Activated CD8-positive, alpha-beta T cell treated with anti-CD3 and anti-CD28 coated beads for 36 hours (primary cell): ENCODE results near the gene NIPBL. TPM values are rescaled to one million over a fixed set of nuclear protein-coding genes. Genes with fewer than 3 reads are reported as not detected.

Experiments
- ATAC-seq: fragments of 200-7000 bp; cut with Tn5 transposase; one replicate; pipeline ENCODE4 v1.10.0; 2021; ENCODE audit warnings: mild to moderate bottlenecking, moderate library complexity
- CTCF ChIA-PET: fragments of 350-600 bp; sonication (Branson Sonifier 250); formaldehyde crosslinking; loops from one replicate; lab custom pipeline; 2021; ENCODE audit warnings: antibody characterized with exemption; lab: Charles Lee
- POLR2A ChIA-PET: fragments of 350-600 bp; sonication (Branson Sonifier 250); formaldehyde crosslinking; loops from one replicate; lab custom pipeline; 2021; ENCODE audit warnings: antibody characterized with exemption; lab: Charles Lee
- DNase-seq: peaks from one replicate; pipeline ENCODE4 v3.0.0-alpha.2; 2020
- H3K27ac Mint-ChIP-seq: one replicate; pipeline ENCODE4 v1.8.0; 2021; ENCODE audit warnings: mild to moderate bottlenecking, mixed read lengths
- H3K27me3 Mint-ChIP-seq: one replicate; pipeline ENCODE4 v1.8.0; 2021; ENCODE audit warnings: mixed read lengths
- H3K36me3 Mint-ChIP-seq: one replicate; pipeline ENCODE4 v1.8.0; 2021; ENCODE audit warnings: low read depth, mixed read lengths
- H3K4me1 Mint-ChIP-seq: one replicate; pipeline ENCODE4 v1.8.0; 2021; ENCODE audit warnings: low read depth, mixed read lengths
- H3K4me3 Mint-ChIP-seq: one replicate; pipeline ENCODE4 v1.8.0; 2021; ENCODE audit warnings: mild to moderate bottlenecking, moderate library complexity, mixed read lengths
- H3K9me3 Mint-ChIP-seq: one replicate; pipeline ENCODE4 v1.8.0; 2021; ENCODE audit warnings: mixed read lengths
- intact Hi-C: fragments of 100-400 bp; cut with micrococcal nuclease; formaldehyde crosslinking; loops from one replicate; pipeline ENCODE4 v1.10.0; 2022
- total RNA-seq, 2 experiments: library from RNA; stranded (reverse); gene quantifications; one replicate each; pipeline ENCODE4 v1.2.3, GENCODE V29; 2021
- TF ChIP-seq, protein P1 (sequence below): fragments of 200-600 bp; IDR thresholded peaks from one replicate; pipeline ENCODE4 v1.8.0; 2022; ENCODE audit warnings: antibody characterized with exemption, mild to moderate bottlenecking

The NIPBL gene
- total RNA-seq, 2 experiments from 2014 or later: 39.6 to 40.2 TPM

DNA sequence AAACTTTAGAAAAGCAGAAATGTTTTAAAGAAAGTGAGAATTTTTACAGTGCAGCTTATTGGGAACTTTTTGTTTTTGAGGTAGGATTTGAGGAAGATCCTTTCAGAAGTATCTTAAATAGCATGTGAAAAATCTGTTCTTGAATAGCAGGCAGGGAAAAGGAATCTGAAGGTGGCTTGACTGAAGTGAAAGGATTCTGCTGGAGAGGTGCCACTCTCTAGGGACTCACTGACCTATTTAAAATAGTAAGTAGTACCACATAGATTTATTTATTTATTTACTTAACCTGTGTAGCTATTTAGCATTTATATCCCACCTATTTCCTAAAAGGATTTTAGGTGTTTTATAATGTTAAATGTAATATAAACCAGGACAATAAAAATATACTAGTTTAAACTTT, 69.1 kb downstream of the NIPBL start:
- Mint-ChIP-seq H3K4me1 (peaks cover 58% of the 10 kb centered on the region), H3K4me3 (no peak overlapping the region), H3K9me3 (no peaks in the 10 kb centered on the region), H3K27me3 (no peaks in the 10 kb centered on the region), H3K36me3 (no peaks in the 10 kb centered on the region), H3K27ac (no peak overlapping the region)
- ChIA-PET CTCF (interaction anchor here (0.6 to 3.7 kb wide), 11 partner anchors 9 to 330 kb away, joined by 3 to 30 read pairs (median 5); partner anchors contain the start of gene NIPBL), POLR2A (interaction anchor here (0.6 kb wide), 1 partner anchor 486 kb away, joined by 4 read pairs; no protein-coding TSS in a partner anchor)
- DNase-seq (no peak), ATAC-seq (no peak)
- intact Hi-C loops: loop anchor here (2.0 to 5.0 kb wide), 2 partner anchors 69 to 208 kb away; partner anchors contain the start of gene NIPBL
- TF ChIP-seq, protein P1, sequence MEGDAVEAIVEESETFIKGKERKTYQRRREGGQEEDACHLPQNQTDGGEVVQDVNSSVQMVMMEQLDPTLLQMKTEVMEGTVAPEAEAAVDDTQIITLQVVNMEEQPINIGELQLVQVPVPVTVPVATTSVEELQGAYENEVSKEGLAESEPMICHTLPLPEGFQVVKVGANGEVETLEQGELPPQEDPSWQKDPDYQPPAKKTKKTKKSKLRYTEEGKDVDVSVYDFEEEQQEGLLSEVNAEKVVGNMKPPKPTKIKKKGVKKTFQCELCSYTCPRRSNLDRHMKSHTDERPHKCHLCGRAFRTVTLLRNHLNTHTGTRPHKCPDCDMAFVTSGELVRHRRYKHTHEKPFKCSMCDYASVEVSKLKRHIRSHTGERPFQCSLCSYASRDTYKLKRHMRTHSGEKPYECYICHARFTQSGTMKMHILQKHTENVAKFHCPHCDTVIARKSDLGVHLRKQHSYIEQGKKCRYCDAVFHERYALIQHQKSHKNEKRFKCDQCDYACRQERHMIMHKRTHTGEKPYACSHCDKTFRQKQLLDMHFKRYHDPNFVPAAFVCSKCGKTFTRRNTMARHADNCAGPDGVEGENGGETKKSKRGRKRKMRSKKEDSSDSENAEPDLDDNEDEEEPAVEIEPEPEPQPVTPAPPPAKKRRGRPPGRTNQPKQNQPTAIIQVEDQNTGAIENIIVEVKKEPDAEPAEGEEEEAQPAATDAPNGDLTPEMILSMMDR: no peak

DNA sequence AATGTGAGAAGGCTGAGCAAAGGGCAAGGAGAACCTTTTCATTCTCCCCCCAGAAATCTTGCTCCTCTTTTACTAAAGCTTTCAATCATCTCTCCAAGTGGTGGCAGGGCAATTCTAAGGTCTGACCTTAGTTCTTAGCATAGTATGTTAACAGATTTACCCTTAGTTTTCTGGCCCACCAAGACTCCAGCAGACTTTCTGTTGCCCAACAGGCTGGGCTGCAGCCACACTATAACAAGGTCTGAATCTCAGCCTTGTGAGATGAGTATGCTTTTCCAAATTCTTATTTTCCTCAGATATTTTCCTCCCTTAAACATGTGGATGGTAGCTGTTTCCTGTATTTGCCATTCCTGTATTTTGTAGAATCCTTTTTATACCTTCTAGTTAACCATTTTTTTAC, 69.5 kb downstream of the NIPBL start:
- ChIA-PET POLR2A (no interaction called here), CTCF (interaction anchor here (0.6 to 3.7 kb wide), 11 partner anchors 9 to 329 kb away, joined by 3 to 30 read pairs (median 5); partner anchors contain the start of gene NIPBL)
- no peak for ATAC-seq
- no peak for DNase-seq
- Mint-ChIP-seq H3K9me3 (no peaks in the 10 kb centered on the region), H3K27me3 (no peaks in the 10 kb centered on the region), H3K4me1 (peaks cover 60% of the 10 kb centered on the region), H3K4me3 (no peak overlapping the region), H3K27ac (no peak overlapping the region), H3K36me3 (no peaks in the 10 kb centered on the region)
- TF ChIP-seq, protein P1: no peak
- intact Hi-C loops: loop anchor here (5.0 kb wide), 1 partner anchor 209 kb away; no protein-coding TSS in a partner anchor

DNA sequence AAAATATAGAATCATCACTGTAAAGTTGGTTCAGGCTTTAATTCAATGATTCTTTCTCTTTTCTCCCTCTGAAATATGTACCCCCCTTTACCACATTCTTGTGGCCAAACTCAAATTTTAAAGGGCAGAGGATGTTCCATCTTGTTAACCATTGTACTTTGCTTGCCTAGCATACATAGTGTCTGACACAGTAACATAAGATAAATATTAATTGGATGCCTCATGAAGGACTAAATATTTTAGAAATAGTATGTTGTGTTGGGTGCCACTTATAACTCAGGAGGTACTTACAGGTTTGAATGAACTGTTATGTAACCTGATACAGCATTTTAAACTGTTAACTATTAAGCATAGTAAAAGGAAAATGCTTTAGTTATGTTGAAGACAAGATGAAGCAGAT, 71.5 kb downstream of the NIPBL start:
- Mint-ChIP-seq H3K9me3 (no peaks in the 10 kb centered on the region), H3K36me3 (no peaks in the 10 kb centered on the region), H3K27ac (no peak overlapping the region), H3K4me1 (peaks cover 71% of the 10 kb centered on the region), H3K27me3 (no peaks in the 10 kb centered on the region), H3K4me3 (no peak overlapping the region)
- TF ChIP-seq, protein P1: no peak
- POLR2A ChIA-PET: no interaction called here
- DNase-seq (no peak), ATAC-seq (no peak)
- intact Hi-C loops: loop anchor here (5.0 kb wide), 1 partner anchor 211 kb away; no protein-coding TSS in a partner anchor
- CTCF ChIA-PET: interaction anchor here (2.7 kb wide), 1 partner anchor 13 kb away, joined by 8 read pairs; no protein-coding TSS in a partner anchor

DNA sequence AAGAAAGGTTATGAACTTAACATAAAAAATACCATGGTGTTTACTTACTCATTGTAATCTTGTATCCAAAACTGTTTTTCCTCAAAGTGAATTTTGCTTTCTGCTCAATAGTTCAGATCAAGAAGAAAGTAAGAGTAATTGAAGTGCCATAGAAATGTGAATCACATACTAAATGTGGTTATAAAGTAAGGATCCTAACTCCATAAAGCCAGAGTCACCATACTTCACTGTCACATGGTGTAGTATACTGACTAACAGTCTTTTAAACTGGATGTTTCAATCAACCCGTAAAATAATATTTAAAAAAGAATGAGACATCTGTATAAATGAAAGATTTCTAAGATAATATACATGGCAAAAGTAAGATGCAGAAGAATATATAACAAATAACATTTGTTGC, 72.1 kb downstream of the NIPBL start:
- ATAC-seq (no peak), DNase-seq (no peak)
- Mint-ChIP-seq H3K4me1 (peaks cover 71% of the 10 kb centered on the region), H3K4me3 (no peak overlapping the region), H3K9me3 (no peaks in the 10 kb centered on the region), H3K27ac (no peak overlapping the region), H3K27me3 (no peaks in the 10 kb centered on the region), H3K36me3 (no peaks in the 10 kb centered on the region)
- TF ChIP-seq, protein P1: no peak
- ChIA-PET CTCF (no interaction called here), POLR2A (no interaction called here)
- intact Hi-C loops: loop anchor here (5.0 kb wide), 1 partner anchor 211 kb away; no protein-coding TSS in a partner anchor

DNA sequence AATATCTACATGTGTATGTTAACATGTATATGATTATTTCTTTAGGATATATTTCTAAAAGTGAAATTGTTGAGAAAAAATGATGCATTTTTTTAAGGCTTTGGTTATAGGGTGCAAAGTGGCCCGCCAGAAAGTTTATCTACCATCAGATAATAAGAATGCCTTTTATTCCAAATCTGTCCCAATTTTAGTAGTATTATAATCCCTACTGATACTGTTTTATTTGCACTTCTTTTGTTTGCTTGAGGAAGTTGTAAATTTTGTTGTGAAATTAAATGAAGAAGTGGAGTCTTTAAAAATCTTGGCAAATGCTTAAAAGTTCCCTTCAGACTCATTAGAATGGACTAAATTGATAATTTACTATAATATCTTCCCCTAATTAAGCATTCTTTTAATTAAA, 73.0 kb downstream of the NIPBL start:
- Mint-ChIP-seq H3K36me3 (no peaks in the 10 kb centered on the region), H3K9me3 (no peaks in the 10 kb centered on the region), H3K4me3 (no peak overlapping the region), H3K27ac (no peak overlapping the region), H3K27me3 (no peaks in the 10 kb centered on the region), H3K4me1 (peaks cover 62% of the 10 kb centered on the region)
- DNase-seq (no peak), ATAC-seq (no peak)
- intact Hi-C loops: loop anchor here (5.0 kb wide), 1 partner anchor 212 kb away; no protein-coding TSS in a partner anchor
- TF ChIP-seq, protein P1: no peak
- POLR2A ChIA-PET: no interaction called here
- CTCF ChIA-PET: no interaction called here
